HEK293 (cell line): Measurements from ENCODE around the gene MEI4.

Experiments
- CTCF ChIP-seq: fragments of 450-650 bp; formaldehyde crosslinking; IDR thresholded peaks from 2 replicates; pipeline ENCODE4 v1.5.1; 2016; ENCODE audit warnings: missing biosample characterization, missing genetic modification characterization
- WT1 ChIP-seq: fragments of 450-650 bp; formaldehyde crosslinking; IDR thresholded peaks from 2 replicates; pipeline ENCODE4 v1.5.1; 2016; ENCODE audit warnings: missing biosample characterization, missing genetic modification characterization
- ZNF16 ChIP-seq: fragments of 450-650 bp; formaldehyde crosslinking; IDR thresholded peaks from 2 replicates; pipeline ENCODE4 v1.5.1; 2016; ENCODE audit warnings: low read depth, missing biosample characterization, missing genetic modification characterization
- TF ChIP-seq, protein P1 (sequence below): fragments of 450-650 bp; formaldehyde crosslinking; conservative IDR thresholded peaks from 2 replicates; pipeline ENCODE4 v1.5.1; 2016; ENCODE audit warnings: low read depth, missing biosample characterization, missing genetic modification characterization

DNA sequence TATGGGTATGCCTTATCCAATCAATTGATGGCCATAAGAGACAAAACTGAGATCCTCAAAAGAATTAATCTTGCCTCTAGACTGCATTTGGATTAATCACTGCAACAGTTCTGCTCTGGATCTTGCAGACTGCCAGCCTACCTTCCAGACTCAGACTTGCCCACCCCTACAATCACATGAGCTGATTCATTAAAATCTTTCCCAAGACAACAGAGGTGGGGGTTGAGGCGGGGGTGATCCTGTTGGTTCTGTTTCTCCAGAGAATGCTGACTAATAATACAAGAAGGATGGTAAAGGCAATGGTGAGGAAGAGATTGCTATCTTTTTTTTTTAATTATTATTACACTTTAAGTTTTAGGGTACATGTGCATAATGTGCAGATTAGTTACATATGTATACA lies 43.7 kb upstream of the MEI4 start:
- TF ChIP-seq WT1 (tag by site-specific recombination) (no peak), CTCF (no peak), ZNF16 (tag by site-specific recombination) (no peak)
- TF ChIP-seq, protein P1, sequence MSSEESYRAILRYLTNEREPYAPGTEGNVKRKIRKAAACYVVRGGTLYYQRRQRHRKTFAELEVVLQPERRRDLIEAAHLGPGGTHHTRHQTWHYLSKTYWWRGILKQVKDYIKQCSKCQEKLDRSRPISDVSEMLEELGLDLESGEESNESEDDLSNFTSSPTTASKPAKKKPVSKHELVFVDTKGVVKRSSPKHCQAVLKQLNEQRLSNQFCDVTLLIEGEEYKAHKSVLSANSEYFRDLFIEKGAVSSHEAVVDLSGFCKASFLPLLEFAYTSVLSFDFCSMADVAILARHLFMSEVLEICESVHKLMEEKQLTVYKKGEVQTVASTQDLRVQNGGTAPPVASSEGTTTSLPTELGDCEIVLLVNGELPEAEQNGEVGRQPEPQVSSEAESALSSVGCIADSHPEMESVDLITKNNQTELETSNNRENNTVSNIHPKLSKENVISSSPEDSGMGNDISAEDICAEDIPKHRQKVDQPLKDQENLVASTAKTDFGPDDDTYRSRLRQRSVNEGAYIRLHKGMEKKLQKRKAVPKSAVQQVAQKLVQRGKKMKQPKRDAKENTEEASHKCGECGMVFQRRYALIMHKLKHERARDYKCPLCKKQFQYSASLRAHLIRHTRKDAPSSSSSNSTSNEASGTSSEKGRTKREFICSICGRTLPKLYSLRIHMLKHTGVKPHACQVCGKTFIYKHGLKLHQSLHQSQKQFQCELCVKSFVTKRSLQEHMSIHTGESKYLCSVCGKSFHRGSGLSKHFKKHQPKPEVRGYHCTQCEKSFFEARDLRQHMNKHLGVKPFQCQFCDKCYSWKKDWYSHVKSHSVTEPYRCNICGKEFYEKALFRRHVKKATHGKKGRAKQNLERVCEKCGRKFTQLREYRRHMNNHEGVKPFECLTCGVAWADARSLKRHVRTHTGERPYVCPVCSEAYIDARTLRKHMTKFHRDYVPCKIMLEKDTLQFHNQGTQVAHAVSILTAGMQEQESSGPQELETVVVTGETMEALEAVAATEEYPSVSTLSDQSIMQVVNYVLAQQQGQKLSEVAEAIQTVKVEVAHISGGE (tag by site-specific recombination), result no peak
